H4 (cell line): ENCODE measurements around the gene LIPC. TPM values are rescaled to one million over a fixed set of nuclear protein-coding genes. Genes with fewer than 3 reads are reported as not detected.
A peak's percentile ranks its signal among the peaks of the same experiment; 100 is the strongest.

Experiments used
- DNase-seq: peaks from one replicate; pipeline ENCODE4 v3.0.0-alpha.2; 2015; ENCODE audit warnings: low spot score
- total RNA-seq: library from RNA; depleted of rRNA; stranded (reverse); fragments of >200 nt; shearing (Covaris generic); gene quantifications from 2 replicates; pipeline ENCODE4 v1.2.3, GENCODE V29; 2014

LIPC gene
- total RNA-seq, 1 experiment from 2014 or later: 0.43 TPM

DNA sequence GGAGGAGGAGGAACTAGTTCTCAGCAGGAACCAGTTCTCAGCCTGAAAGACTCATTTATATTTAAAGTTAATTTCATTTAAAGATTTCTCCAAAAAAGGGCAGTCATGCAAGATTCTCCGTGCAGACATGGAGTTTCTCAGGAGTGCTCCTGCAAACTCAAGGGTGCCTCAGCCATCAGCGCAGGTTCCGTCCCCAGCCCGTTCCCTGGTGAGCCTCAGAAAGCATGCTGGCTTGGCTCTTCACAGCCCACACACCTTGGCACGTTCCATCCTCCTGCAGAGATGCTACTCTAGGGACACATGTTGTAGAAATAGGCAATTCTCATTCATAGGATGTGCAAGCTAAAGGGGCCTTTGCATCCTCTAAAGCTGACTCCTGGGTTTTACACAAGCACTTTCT lies 123.0 kb downstream of the LIPC start:
- no peak for DNase-seq

DNA sequence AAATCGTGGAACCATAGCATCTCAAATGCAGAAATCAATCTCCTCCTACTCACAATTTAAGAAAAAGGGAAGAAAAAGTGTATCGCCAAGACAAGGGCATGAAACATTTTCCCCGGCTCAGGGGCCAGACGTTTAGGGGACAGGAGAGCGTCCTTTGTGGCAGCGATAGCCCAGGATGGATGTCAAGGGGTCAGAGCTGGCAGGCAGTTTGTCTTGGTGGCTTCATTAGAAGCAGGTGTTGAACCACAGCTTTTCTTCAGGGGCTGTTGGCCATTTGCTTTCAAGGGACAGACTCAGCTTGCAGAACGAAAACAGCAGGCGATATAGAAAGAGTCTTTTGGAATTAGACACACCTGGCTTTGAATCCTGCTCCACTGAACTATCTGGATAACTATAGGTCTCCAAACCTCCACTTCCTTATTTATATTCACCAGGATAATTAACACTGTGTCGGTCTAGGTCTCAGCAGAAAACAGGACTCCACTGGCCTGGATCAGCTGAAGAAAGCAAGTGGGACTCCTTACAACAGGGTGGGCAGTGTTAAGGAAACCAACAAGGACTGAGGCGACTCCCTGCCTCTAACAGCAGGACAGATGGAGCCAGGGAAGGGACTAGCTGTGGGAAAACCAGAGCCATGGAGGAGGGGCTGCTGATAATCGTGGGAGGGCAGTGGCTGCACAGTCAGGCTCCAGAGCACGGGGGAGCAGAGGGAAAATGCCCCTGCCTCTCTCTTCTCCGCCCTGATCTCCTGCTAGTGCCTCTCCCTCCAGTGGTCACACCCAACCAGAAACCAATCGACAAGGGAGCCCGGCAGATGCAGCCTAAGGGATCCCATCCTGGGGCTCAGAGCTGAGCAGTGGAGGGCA lies 123.6 kb downstream of the LIPC start:
- no peak for DNase-seq

GRCh38 chr15:58556028-58556361 lies 124.2 kb downstream of the LIPC start:
- no peak for DNase-seq

DNA sequence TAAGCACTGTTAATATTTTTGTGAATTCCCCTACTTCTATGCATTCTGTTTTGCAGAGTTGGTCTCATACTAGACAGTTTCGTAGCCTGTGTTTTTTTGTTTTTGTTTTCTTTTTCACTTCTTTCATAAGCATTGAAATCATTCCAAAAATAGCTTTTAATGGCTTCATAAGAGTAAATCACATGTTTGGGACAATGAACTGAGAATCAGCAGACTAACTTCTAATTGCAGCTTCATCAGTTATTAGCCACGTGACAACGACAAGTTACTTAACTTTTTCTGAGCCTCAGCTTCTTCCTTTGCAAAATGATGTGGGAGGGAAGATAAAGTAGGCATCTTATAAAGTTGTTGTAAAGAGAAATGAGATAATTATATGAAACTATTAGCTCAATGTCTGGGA lies 124.8 kb downstream of the LIPC start:
- no peak for DNase-seq

DNA sequence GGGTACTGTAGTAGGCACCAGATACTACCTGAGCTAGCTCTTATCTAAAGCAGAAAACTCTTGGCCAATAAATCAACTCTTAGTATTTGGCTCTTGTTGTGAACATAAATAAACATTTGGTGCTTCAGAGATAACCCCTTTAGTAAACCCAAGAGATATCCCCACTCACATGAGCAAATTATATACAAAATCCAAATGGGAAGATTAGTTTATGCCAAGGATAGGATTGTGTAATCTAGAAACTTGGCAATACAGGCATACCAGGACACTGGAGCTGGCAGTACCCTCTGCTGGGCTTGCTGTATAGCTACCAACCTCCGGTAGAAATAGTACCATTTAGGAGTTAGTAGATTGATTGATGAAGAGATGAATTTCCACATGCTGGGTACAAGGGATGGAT lies 127.0 kb downstream of the LIPC start:
- no peak for DNase-seq

GRCh38 chr15:58559904-58560588 lies 128.3 kb downstream of the LIPC start:
- DNase-seq: no peak

DNA sequence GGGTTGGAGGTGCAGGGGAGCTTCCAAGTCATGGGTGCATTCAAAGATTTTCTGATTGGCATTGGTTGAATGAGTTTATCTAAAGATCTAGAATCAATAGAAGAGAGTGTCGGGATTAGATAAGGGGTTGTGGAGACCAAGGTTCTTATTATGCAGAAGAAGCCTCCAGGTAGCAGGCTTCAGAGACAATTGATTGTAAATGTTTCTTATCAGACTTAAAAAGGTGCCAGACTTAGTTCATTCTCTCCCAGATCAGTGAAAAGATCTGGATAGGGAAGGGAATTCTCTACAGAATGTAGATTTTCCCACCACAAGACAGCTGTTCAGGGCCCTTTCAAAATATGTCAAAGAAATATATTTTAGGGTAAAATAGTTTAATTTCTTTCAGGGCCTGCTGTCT lies 129.5 kb downstream of the LIPC start:
- DNase-seq: no peak

GRCh38 chr15:58562135-58562534 lies 130.3 kb downstream of the LIPC start:
- no peak for DNase-seq

DNA sequence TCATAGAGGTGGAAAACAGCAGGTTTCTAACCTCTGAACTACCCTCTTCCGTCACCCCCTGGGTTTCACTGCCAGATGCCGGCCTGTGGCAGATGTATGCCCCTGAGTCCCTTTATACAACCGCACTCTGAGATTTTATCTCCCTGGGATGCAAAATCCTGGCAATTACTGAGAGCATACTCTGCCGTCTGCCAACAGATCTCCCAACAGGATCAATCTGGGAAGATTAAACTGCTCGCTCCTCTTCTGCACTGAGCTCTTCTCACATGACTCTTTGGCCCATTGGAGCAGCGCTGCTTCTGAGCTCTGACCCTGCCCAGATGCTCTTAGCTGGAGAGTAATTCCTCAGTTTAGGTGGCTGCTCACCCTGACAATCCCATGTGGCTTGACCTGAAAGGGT lies 133.2 kb downstream of the LIPC start:
- DNase-seq: no peak

DNA sequence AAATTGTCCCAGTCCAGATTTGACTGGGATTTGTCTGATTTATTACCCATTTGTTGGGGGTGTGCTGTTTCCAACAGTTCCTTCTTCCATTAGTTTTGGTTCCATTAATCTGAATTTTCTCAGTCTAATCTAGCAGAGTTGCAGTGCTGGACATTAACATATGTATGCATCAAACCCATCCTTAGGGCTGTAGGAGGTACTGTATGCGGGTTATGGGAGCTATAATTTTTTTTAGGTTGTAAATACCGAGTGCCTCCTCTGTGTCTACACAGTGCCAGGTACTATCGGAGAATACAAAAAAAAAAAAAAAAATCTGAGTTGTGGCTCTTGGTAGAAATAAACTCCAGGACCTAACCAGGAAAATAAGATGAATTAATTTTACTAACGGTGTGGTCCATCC lies 133.8 kb downstream of the LIPC start:
- DNase-seq: no peak

- DNase-seq: no peak
Measured at GRCh38 chr15:58566029-58566428, 134.2 kb downstream of the LIPC start.

DNA sequence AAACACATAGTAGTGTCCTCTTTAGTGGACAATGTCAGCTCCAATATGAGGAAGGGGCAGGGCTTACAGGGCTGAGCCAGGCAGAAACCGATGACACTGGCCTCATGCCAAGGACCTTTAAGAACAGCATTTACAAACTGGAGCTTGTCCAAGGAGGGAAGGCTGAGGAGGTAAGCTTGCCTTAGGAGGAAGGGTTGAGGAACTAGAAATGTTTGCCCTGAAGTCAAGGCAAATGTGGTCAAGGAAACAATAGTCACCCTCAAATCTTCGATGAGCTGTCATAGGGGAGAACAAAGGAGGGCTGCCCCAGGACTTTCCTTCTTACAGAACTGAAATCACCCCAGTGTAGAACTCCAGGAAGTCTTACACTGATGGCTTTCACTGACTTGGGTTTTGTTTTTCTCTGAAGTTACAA lies 136.4 kb downstream of the LIPC start:
- DNase-seq: peak; percentile 25

DNA sequence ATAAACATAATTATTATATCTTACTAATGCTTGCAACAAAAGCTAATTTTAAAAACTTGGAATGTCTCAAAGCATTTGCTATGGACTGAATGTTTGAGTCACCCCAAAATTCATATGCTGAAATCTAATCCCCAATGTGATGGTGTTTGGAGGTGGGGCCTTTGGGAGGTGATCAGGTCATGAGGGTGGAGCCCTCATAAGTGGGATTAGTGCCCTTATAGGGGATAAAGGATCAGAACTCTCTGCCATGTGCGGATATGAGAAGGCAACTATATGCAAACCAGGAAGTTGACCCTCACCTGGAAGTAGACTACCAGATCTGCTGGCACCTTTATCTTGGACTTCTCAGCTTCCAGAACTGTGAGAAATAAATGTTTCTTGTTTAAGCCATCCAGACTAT lies 137.7 kb downstream of the LIPC start:
- DNase-seq: no peak

DNA sequence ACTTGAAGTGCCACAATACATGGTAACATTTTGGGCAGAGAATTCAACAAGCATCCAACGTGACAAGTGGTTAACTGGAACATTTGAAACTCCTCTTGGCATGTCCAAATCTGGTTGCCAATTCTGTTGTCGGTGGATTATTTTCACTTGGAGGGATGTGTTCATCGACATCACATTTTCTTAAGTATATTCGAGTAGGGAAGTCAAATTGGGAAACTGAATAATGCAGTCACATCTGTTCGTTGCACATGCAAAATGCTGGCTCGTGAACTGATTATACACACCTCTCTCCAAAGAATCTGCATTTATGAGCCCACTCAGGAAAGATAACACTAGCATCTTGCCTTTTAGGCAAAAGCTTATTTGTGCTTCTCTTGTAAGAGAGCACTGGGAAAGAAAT lies 139.7 kb downstream of the LIPC start:
- DNase-seq: no peak

- DNase-seq: no peak
Measured at GRCh38 chr15:58572521-58572920, 140.7 kb downstream of the LIPC start.

- DNase-seq: no peak
Measured at GRCh38 chr15:58573270-58573669, 141.5 kb downstream of the LIPC start.

- no peak for DNase-seq
Measured at GRCh38 chr15:58574631-58575030, 142.8 kb downstream of the LIPC start.

GRCh38 chr15:58575045-58575786 lies 143.4 kb downstream of the LIPC start:
- no peak for DNase-seq

- no peak for DNase-seq
Measured at GRCh38 chr15:58576657-58577056, 144.9 kb downstream of the LIPC start.

DNA sequence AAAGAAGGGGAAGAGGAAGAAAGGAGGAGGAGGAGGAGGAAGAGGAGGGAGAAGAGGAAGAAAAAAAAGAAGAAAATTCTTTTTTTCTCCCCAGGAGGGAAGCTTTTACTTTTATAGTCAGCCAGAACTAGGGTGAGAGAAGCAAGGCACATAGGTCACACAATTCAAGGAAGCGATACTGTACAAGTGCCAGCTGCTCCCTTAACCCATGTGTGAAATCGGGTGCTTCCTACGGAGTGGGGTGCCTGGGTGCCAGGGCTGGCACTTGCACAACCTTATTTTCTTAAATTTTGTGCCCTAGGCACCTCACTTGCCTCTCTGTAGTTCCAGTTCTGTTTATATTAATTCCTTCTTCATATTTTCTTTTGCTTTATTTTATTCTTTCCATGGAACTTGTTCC lies 150.4 kb downstream of the LIPC start:
- DNase-seq: no peak

DNA sequence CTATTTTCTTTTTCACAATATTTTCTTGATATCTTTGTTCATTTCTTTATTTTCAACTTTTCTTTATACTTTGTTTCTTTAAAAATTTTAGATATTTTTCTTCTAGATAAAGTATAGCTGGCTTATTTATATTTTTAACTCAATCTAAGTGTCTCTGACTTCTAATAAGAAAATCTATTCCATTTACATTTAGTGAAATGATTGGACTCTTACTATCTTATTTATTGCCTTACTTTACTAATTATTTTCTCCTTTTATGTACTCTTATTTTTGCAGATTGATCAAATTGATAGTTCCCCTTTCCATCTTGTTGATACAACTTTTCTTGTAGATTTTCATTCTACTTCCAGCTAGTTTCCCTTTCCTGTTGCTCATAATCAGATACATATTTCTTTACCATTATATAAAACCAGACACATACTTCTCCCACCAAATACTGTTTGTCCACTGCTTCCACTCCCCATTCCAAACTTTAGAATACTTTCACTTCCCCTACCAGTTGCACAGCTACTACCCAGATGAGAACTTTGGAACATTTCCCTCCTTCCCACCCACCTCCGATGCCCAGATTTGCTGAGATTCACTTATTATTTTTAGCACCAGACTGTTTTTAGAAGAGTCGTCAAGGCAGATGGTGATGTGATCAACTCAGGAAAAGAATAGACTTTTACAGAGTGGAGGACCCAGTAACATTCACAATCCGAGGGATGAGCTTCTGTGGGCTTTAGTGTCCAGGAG lies 151.5 kb downstream of the LIPC start:
- DNase-seq: no peak
